AG04449 (cell line): ENCODE measurements around the gene FSHR.

Experiments used
- CTCF ChIA-PET: fragments of 350-600 bp; formaldehyde crosslinking; extraction: SDS; loops from one replicate; lab custom pipeline; 2021; ENCODE audit warnings: antibody characterized with exemption; lab: Yijun Ruan, JAX
- POLR2A ChIA-PET: fragments of 400-600, 350-600 bp; formaldehyde crosslinking; extraction: SDS; loops from one replicate; lab custom pipeline; 2020; ENCODE audit warnings: antibody characterized with exemption, inconsistent platforms; lab: Yijun Ruan, JAX
- DNase-seq: peaks from one replicate; pipeline ENCODE4 v3.0.0-alpha.2; 2010; ENCODE audit warnings: low read depth, low spot score
- H3K4me3 ChIP-seq: 2 replicates; pipeline ENCODE4 v1.5.1; 2011; ENCODE audit warnings: low read depth, mild to moderate bottlenecking, control low read depth, low read length
- CTCF ChIP-seq: IDR thresholded peaks from one replicate; pipeline ENCODE4 v1.5.1; 2011; ENCODE audit warnings: mild to moderate bottlenecking, moderate library complexity, low read length, control low read depth, inconsistent platforms; ENCODE audit not compliant: insufficient read depth; ENCODE audit errors: missing control alignments

Gene FSHR

DNA sequence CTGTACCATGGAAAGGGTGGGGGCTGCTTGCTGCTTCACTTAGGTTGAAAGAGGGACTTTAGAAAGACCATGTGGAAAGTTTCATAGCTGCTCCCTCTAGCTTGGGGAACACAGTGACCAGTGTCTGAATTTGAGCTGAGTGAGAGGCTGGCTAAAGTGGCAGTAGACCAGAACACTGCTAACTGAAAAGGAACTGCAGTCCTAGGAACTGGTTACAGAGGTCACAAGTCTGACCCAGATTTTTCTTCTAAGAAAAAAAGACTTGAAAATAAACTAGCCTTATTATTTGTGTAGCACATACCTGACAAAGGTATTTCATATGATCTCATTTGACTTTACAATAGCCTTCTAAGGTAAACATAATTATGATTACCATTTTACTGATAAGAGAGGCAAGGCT, 153.6 kb downstream of the FSHR start:
- no peak for DNase-seq
- ChIA-PET CTCF (no interaction called here), POLR2A (no interaction called here)
- H3K4me3 ChIP-seq: no peak overlapping the region
- no peak for TF ChIP-seq CTCF

DNA sequence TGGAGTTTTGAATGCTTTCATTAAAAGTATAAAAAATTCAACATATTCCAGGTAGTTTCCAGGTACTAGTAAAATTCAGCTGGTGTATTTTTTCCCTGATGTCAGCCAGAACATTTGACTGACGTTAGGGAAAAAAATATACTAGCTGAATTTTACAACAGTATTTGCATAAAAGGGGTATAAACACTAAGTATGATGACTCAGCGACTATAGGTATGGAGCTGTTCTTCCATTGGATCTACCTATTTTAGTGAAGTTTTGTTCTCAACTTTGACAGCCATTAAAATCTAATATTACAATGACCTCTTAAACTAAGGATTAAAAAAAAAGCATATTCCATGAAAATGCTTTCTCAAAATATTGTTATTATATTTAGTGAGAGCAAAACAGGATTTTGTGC, 155.9 kb downstream of the FSHR start:
- H3K4me3 ChIP-seq: no peak overlapping the region
- ChIA-PET POLR2A (no interaction called here), CTCF (no interaction called here)
- no peak for TF ChIP-seq CTCF
- no peak for DNase-seq

DNA sequence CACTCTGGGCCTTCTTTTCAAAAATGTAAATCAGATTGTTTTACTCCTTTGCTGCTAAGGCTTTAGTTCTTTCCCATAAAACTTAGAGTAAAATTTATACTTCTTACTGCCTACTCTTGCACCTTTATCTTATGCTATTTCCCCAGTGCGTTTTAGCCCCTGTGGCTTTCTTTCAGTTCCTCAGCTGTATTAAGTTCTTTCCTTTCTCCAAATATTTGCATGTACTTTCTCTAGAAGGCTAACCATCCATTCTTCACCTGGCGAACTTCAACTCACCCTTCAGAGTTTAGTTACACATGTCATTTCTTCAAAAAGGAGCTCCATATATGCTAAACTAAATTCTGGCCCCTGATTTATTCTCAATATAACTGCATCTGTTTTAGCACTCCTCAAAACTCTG, 160.7 kb downstream of the FSHR start:
- DNase-seq: no peak
- ChIA-PET POLR2A (no interaction called here), CTCF (no interaction called here)
- no peak overlapping the region for H3K4me3 ChIP-seq
- TF ChIP-seq CTCF: no peak

DNA sequence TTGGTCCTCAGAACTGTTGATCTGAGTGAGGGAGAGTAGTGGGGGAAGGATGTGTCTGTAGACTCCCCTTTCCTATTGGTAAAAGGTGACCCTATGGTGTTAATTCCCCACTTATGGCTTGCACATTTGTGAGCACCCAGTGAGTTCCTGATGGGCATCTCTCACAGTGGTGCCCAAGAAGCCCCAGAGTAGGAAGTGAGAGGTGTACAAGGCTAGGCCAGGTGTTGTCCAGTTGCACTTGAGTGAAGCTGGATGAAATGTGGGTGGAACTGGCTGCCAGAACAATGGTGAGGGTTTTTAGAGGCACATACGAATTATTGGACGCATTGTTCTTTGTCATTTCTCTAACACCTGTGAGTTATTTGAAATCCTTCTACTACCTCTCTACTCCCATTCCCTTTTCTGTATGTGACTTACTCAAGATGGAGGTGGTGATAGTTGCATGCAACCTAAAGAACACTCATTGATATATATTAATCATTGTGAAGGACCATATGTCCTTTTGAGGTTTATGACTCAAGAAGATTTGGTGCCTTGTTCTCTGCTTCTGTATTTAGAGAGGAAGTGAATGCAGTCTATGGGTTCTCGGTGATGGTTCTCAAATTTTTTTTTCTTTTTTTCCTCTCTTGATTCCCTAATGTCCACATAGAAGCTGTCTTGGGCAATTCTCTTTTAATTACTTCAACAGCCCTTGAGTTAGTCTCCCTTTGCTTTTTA, 162.7 kb downstream of the FSHR start:
- H3K4me3 ChIP-seq: no peak overlapping the region
- ChIA-PET POLR2A (no interaction called here), CTCF (no interaction called here)
- no peak for TF ChIP-seq CTCF
- no peak for DNase-seq

DNA sequence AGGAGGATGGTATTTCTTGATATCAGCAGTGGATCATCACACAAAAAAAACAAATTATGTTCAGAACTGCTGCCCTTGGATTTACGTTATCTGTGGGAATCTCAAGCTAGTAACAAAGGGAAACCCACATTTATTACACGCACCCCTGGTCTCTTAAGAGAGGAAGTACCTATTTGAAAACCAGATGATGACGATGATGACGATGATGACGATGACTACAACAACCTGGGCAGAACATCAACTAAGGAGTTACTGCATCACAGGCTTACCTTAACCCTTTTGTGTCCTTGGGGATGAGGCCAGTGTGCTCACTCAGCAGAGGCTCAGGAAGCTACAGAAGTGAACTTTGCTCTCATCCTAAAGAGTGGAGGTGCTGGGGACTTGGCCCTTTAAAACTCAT, 169.4 kb downstream of the FSHR start:
- H3K4me3 ChIP-seq: no peak overlapping the region
- no peak for TF ChIP-seq CTCF
- DNase-seq: no peak
- ChIA-PET CTCF (no interaction called here), POLR2A (no interaction called here)

DNA sequence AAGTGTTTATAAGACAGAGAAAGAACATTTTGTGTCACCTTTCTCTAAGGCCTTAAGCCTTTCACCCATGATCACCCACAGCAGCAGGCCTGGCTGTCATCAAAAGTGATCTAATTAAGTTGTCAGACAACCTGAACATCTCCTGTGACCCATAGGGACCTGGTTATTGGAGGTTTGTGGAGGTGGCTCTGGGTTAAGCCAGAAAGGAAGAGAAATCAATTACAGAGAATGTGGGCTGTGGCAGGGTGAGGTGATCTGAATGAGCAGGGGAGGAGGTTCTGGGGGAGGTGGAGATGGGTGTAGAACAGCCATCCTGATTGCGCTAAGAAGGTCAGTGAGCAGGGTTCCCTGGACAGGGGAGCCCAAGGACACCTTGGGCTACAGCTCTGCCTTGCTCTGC, 170.8 kb downstream of the FSHR start:
- H3K4me3 ChIP-seq: no peak overlapping the region
- POLR2A ChIA-PET: no interaction called here
- no peak for TF ChIP-seq CTCF
- no peak for DNase-seq
- CTCF ChIA-PET: no interaction called here
